Measurements from ENCODE around the gene SNAPC1. TPM values are rescaled to one million over a fixed set of nuclear protein-coding genes. Genes with fewer than 3 reads are reported as not detected.

The SNAPC1 gene
- total and polyA plus RNA-seq, 8 donors = 0.87 to 2.7 (median 1.8) TPM

- DNase-seq (no peak), ATAC-seq (no peak), FAIRE-seq (no peak)
- Histone ChIP-seq H3K27ac (no peak overlapping the region), H3K9me3 (no peaks in the 10 kb centered on the region), H3K4me1 (no peaks in the 10 kb centered on the region), H3K27me3 (no peaks in the 10 kb centered on the region), H3K36me3 (peaks cover 0 to 9% (median 7%) of the 10 kb centered on the region in 3 donors), H3K4me3 (no peak overlapping the region)
- intact Hi-C loops (cut with DNase I) = no loop called here
- TF ChIP-seq CTCF (IDR thresholded peaks at IDR 0.05) = no peak
- WGBS, 2 donors = 47 to 65% methylated on average over 3 of the region's 3 CpGs
Observed at GRCh38 chr14:61780125-61780524, 17.9 kb downstream of the SNAPC1 start.

- TF ChIP-seq CTCF (IDR thresholded peaks at IDR 0.05) = no peak
- no peak for DNase-seq
- Histone ChIP-seq H3K27ac (no peak overlapping the region), H3K36me3 (peaks cover 0 to 8% (median 0%) of the 10 kb centered on the region in 3 donors), H3K4me1 (no peaks in the 10 kb centered on the region), H3K9me3 (no peaks in the 10 kb centered on the region), H3K4me3 (no peak overlapping the region), H3K27me3 (no peaks in the 10 kb centered on the region)
- 93 to 97% methylated on average over 5 of the region's 5 CpGs for WGBS, 2 donors
- intact Hi-C loops (cut with DNase I) = no loop called here
- ATAC-seq = no peak
- FAIRE-seq = no peak
Observed at GRCh38 chr14:61797309-61797708, 35.1 kb downstream of the SNAPC1 start.

DNA sequence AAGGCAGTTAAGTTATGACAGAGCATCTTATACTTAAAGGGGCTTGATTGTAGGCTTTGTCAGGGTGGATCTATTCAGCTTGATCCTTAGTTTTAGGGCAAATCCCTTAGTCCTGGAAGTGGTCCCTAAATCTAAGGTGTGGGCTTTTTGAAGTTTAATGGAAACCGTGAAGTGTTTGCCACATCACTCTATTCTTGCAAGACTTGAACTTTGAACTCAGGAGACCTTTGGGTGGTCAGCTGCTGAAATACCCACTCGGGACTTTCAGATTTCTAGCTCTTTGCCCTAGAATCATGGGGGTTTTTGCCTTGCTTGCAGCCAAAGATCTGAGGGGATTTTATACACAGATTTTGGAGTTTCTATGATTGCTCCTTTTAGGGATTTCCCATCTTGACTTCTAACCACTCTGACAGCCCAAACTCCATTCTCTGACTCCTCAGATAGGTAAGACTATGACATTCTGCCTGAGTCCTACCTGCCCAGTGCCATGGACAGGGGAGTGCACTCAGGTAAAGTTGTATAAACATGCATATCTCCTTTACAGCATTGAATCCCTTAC is 39.9 kb downstream of the SNAPC1 start:
- Histone ChIP-seq H3K27ac (no peak overlapping the region), H3K4me3 (no peak overlapping the region), H3K9me3 (no peaks in the 10 kb centered on the region), H3K27me3 (no peaks in the 10 kb centered on the region), H3K36me3 (no peaks in the 10 kb centered on the region), H3K4me1 (no peaks in the 10 kb centered on the region)
- no peak for TF ChIP-seq CTCF (IDR thresholded peaks at IDR 0.05)
- DNase-seq = no peak
- WGBS, 2 donors = 68 to 74% methylated on average over 2 of the region's 2 CpGs
- FAIRE-seq = no peak
- no peak for ATAC-seq
- intact Hi-C loops (cut with DNase I) = no loop called here

GRCh38 chr14:61803755-61804154 is 41.5 kb downstream of the SNAPC1 start:
- no peak overlapping the region for H3K4me3 ChIP-seq
- H3K27me3 ChIP-seq = no peaks in the 10 kb centered on the region
- H3K4me1 ChIP-seq = no peaks in the 10 kb centered on the region
- H3K9me3 ChIP-seq = no peaks in the 10 kb centered on the region
- intact Hi-C loops (cut with DNase I) = no loop called here
- DNase-seq (no peak), FAIRE-seq (no peak), ATAC-seq (no peak)
- H3K27ac ChIP-seq = no peak overlapping the region
- WGBS, 2 donors = 65 to 80% methylated on average over 2 of the region's 2 CpGs
- no peaks in the 10 kb centered on the region for H3K36me3 ChIP-seq
- TF ChIP-seq CTCF (IDR thresholded peaks at IDR 0.05) = no peak

- WGBS, 2 donors = 98 to 100% methylated on average over 4 of the region's 4 CpGs
- intact Hi-C loops (cut with DNase I) = no loop called here
- no peak for FAIRE-seq
- Histone ChIP-seq H3K4me1 (no peaks in the 10 kb centered on the region), H3K9me3 (no peaks in the 10 kb centered on the region), H3K27me3 (no peaks in the 10 kb centered on the region), H3K27ac (no peak overlapping the region), H3K36me3 (no peaks in the 10 kb centered on the region), H3K4me3 (no peak overlapping the region)
- no peak for DNase-seq
- TF ChIP-seq CTCF (IDR thresholded peaks at IDR 0.05) = no peak
- no peak for ATAC-seq
Observed at GRCh38 chr14:61805451-61805850, 43.2 kb downstream of the SNAPC1 start.

Data from pancreas (tissue), 10 donors.